ENCODE data around the gene AUH.

DNA sequence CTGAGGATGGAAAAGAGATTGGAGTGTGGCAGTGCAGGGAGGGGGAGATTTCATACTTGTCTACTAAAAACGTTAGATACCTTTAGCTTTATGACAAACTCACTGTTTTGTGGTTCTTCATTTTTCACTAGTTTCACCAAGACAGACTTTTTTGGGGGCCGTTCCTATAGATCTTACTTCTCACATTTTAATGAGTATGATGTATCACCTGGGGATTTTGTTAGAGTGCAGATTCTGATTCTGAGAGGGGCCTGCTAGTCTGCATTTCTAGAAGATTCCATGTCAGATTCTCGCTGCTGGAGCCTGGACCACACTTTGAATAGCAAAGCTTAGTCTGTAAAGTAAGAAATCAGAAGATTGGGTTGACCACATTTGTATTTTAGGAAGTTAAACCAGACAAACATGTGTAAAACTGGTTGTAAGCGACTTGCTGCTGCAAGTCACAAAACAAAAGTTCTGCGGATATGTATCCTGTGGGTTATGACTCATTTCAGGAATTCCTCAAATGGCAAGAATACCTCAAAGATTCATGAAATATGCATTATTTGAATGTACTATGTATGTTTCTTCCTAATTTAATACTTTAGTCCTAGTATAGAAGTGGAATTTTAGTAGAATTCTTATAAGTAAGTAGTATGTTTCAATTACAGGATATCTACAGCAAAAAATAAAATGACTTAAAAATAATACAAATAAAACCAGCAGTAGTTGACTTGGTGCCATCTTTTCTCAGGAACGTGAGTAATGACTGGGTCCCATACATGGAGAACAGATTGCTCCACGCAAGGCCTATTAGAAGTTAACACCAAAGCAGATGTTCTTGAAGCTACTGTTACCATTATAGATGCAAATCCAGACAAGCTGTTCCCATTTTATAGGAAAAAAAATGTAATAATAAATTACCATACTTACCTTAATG lies 34.1 kb upstream of the AUH start:
- TF ChIP-seq POLR2AphosphoS5 (IDR thresholded peaks at IDR 0.05) = no peak
- TF ChIP-seq CTCF (IDR thresholded peaks at IDR 0.05; ENCODE audit: poor library complexity, severe bottlenecking) = no peak
- no peak for TF ChIP-seq MXI1 (conservative IDR thresholded peaks at IDR 0.05; ENCODE audit: poor library complexity, severe bottlenecking)
- TF ChIP-seq, protein P1, sequence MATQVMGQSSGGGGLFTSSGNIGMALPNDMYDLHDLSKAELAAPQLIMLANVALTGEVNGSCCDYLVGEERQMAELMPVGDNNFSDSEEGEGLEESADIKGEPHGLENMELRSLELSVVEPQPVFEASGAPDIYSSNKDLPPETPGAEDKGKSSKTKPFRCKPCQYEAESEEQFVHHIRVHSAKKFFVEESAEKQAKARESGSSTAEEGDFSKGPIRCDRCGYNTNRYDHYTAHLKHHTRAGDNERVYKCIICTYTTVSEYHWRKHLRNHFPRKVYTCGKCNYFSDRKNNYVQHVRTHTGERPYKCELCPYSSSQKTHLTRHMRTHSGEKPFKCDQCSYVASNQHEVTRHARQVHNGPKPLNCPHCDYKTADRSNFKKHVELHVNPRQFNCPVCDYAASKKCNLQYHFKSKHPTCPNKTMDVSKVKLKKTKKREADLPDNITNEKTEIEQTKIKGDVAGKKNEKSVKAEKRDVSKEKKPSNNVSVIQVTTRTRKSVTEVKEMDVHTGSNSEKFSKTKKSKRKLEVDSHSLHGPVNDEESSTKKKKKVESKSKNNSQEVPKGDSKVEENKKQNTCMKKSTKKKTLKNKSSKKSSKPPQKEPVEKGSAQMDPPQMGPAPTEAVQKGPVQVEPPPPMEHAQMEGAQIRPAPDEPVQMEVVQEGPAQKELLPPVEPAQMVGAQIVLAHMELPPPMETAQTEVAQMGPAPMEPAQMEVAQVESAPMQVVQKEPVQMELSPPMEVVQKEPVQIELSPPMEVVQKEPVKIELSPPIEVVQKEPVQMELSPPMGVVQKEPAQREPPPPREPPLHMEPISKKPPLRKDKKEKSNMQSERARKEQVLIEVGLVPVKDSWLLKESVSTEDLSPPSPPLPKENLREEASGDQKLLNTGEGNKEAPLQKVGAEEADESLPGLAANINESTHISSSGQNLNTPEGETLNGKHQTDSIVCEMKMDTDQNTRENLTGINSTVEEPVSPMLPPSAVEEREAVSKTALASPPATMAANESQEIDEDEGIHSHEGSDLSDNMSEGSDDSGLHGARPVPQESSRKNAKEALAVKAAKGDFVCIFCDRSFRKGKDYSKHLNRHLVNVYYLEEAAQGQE (IDR thresholded peaks at IDR 0.05; ENCODE audit: borderline replicate concordance) = no peak
- TF ChIP-seq EZH2 (IDR thresholded peaks at IDR 0.05; ENCODE audit: borderline replicate concordance, insufficient read depth, low read length, poor library complexity, severe bottlenecking) = no peak
- no peak for TF ChIP-seq EP300 (conservative IDR thresholded peaks at IDR 0.05; ENCODE audit: poor library complexity, severe bottlenecking)
- TF ChIP-seq SMC3 (conservative IDR thresholded peaks at IDR 0.05; ENCODE audit: poor library complexity) = no peak
